GM21723 (cell line): Measurements from ENCODE around the gene CIROP.

Source experiments
- ATAC-seq: cut with Tn5 transposase; IDR thresholded peaks from one replicate; pipeline ENCODE4 v1.9.1; 2021; ENCODE audit warnings: mild to moderate bottlenecking, moderate library complexity; ENCODE audit not compliant: unreplicated experiment

Gene CIROP

GRCh38 chr14:23130871-23131270 is 26.1 kb upstream of the CIROP start:
- no peak for ATAC-seq

GRCh38 chr14:23129759-23130316 is 25.0 kb upstream of the CIROP start:
- no peak for ATAC-seq

- no peak for ATAC-seq
Measured at GRCh38 chr14:23128969-23129758, 24.4 kb upstream of the CIROP start.

GRCh38 chr14:23127861-23128260 is 23.1 kb upstream of the CIROP start:
- no peak for ATAC-seq

- no peak for ATAC-seq
Measured at GRCh38 chr14:23126548-23127278, 21.9 kb upstream of the CIROP start.

GRCh38 chr14:23125933-23126524 is 21.2 kb upstream of the CIROP start:
- no peak for ATAC-seq

- ATAC-seq, result no peak
Measured at GRCh38 chr14:23125011-23125410, 20.2 kb upstream of the CIROP start.

- ATAC-seq, result no peak
Measured at GRCh38 chr14:23124337-23124954, 19.7 kb upstream of the CIROP start.

- ATAC-seq, result no peak
Measured at GRCh38 chr14:23123419-23123818, 18.6 kb upstream of the CIROP start.

- ATAC-seq, result no peak
Measured at GRCh38 chr14:23122086-23122485, 17.3 kb upstream of the CIROP start.

GRCh38 chr14:23121361-23121771 is 16.6 kb upstream of the CIROP start:
- ATAC-seq, result peak; percentile 44

GRCh38 chr14:23120541-23121251 is 15.9 kb upstream of the CIROP start:
- ATAC-seq, result peak; percentile 87

- ATAC-seq, result no peak
Measured at GRCh38 chr14:23119363-23120327, 14.9 kb upstream of the CIROP start.

GRCh38 chr14:23118506-23119362 is 13.9 kb upstream of the CIROP start, which contains the start of gene CEBPE:
CEBPE (minus strand) TSS chr14:23119255; CDS start chr14:23119091, 164 bp downstream.
- no peak for ATAC-seq

- no peak for ATAC-seq
Measured at GRCh38 chr14:23117371-23118020, 12.7 kb upstream of the CIROP start.

- ATAC-seq, result no peak
Measured at GRCh38 chr14:23115918-23116317, 11.1 kb upstream of the CIROP start.

- no peak for ATAC-seq
Measured at GRCh38 chr14:23115039-23115731, 10.4 kb upstream of the CIROP start.
